ENCODE results near the gene ARHGAP15. TPM values are rescaled to one million over a fixed set of nuclear protein-coding genes. Genes with fewer than 3 reads are reported as not detected.

Gene ARHGAP15
- total RNA-seq, 1 donor from 2014 or later, result not detected

- H3K4me3 ChIP-seq (ENCODE audit: low read depth, low read length), result no peak overlapping the region
- no peak for TF ChIP-seq CTCF (IDR thresholded peaks at IDR 0.05; ENCODE audit: insufficient read depth, low read length, poor library complexity, severe bottlenecking)
- DNase-seq (ENCODE audit: low read depth), result no peak
- no peaks in the 10 kb centered on the region for H3K27me3 ChIP-seq (ENCODE audit: control insufficient read depth, insufficient read depth, low read length)
- no peaks in the 10 kb centered on the region for H3K36me3 ChIP-seq (ENCODE audit: control insufficient read depth, insufficient read depth, low read length)
Measured at GRCh38 chr2:143684551-143685320, 555.5 kb downstream of the ARHGAP15 start.

DNA sequence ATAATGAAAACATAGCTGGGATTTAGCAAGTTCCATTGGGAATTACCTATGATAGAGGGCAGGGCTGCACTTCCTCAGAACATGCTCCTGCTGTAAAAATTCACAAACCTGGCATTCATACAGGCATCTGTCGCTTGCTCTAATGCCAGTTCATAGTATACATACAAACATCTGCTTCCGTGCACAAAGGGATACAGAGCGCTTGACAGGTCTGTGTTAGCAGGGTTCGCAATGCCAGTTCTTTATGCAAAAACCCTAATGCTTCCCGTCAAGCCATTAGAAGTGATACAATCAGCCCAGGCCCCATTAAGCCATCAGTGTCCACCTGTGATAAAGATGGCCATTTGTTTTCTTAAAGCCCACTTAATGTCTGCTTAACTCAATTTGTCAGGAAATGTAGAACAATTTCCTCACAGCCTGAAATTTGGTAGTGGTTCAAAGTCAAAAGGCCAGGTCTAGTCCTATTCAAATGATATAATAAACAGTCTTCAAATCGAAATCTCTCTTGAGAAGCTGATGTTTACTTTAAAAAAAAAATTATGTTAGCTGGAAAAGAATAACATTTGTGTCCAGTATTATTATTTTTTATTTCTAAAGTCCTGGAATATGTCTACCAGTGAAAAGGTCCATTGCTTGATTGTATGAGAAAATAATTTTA is 556.3 kb downstream of the ARHGAP15 start:
- Histone ChIP-seq H3K4me3 (ENCODE audit: low read depth, low read length) (no peak overlapping the region), H3K27me3 (ENCODE audit: control insufficient read depth, insufficient read depth, low read length) (no peaks in the 10 kb centered on the region), H3K36me3 (ENCODE audit: control insufficient read depth, insufficient read depth, low read length) (no peaks in the 10 kb centered on the region)
- DNase-seq (ENCODE audit: low read depth), result no peak
- no peak for TF ChIP-seq CTCF (IDR thresholded peaks at IDR 0.05; ENCODE audit: insufficient read depth, low read length, poor library complexity, severe bottlenecking)

DNA sequence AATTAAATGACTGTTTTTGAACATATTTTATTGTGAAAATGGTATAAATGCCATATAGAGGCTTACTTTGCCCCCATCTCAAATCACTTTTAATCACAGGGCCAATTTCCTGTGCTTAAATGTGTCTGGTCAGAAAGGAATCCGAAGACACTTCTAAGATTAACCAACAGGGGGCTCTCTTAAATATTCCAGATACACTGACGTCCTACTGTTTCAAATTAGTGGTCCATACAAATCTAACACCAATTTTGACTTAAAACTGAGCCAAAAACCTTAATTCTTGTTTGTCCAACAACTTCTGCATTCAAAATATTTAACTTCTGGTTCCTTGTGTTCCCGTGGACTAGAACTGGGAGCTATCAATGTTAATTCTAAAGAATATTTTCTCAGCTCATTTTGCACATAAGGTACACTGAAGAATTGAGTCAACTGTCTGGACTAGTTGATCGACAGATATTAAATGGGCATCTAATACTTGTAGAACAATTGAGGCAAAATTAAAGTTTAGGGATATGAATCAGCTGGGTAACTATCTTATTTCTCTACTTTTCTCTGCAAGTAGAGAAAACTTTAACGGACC is 557.5 kb downstream of the ARHGAP15 start:
- Histone ChIP-seq H3K4me3 (ENCODE audit: low read depth, low read length) (no peak overlapping the region), H3K27me3 (ENCODE audit: control insufficient read depth, insufficient read depth, low read length) (no peaks in the 10 kb centered on the region), H3K36me3 (ENCODE audit: control insufficient read depth, insufficient read depth, low read length) (no peaks in the 10 kb centered on the region)
- peak; percentile 4 for DNase-seq (ENCODE audit: low read depth)
- TF ChIP-seq CTCF (IDR thresholded peaks at IDR 0.05; ENCODE audit: insufficient read depth, low read length, poor library complexity, severe bottlenecking), result peak; percentile 52

DNA sequence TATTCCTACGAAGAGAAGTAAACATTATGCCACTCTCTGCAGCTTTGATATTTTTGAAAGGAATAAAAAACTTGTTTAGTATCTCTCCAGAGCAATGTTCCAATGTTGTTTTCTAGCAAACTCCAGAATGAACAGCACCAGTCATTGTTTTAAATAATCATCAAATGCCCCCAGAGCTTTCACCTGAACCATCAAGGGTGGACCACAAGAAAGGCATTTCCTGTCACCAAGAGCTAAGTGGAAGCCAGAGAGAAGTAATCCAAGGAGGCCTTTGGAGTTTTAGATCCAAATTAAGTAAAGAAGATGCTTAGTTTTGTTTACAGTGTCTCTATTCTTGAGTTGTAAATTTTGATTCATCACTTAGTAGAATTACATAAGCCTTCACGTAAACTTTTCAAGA is 559.0 kb downstream of the ARHGAP15 start:
- no peak for TF ChIP-seq CTCF (IDR thresholded peaks at IDR 0.05; ENCODE audit: insufficient read depth, low read length, poor library complexity, severe bottlenecking)

GRCh38 chr2:143688815-143689214 is 559.6 kb downstream of the ARHGAP15 start:
- TF ChIP-seq CTCF (IDR thresholded peaks at IDR 0.05; ENCODE audit: insufficient read depth, low read length, poor library complexity, severe bottlenecking), result no peak
- Histone ChIP-seq H3K27me3 (ENCODE audit: control insufficient read depth, insufficient read depth, low read length) (no peaks in the 10 kb centered on the region), H3K4me3 (ENCODE audit: low read depth, low read length) (no peak overlapping the region), H3K36me3 (ENCODE audit: control insufficient read depth, insufficient read depth, low read length) (no peaks in the 10 kb centered on the region)
- no peak for DNase-seq (ENCODE audit: low read depth)

More for the DNA sequence above, 559.0 kb downstream of the ARHGAP15 start:
- no peaks in the 10 kb centered on the region for H3K36me3 ChIP-seq (ENCODE audit: control insufficient read depth, insufficient read depth, low read length)
- DNase-seq (ENCODE audit: low read depth), result no peak
- H3K4me3 ChIP-seq (ENCODE audit: low read depth, low read length), result no peak overlapping the region
- H3K27me3 ChIP-seq (ENCODE audit: control insufficient read depth, insufficient read depth, low read length), result no peaks in the 10 kb centered on the region

Data from kidney epithelial cell (primary cell).